Spleen (tissue), 11 donors: ENCODE data around the gene MLF2. TPM values are rescaled to one million over a fixed set of nuclear protein-coding genes. Genes with fewer than 3 reads are reported as not detected.
"Not testable (repeated sequence)": the region's sequence is repeated elsewhere in the genome, so short reads cannot be mapped to it uniquely, and the experiment has no call there.

Experiments used
- DNase-seq: peaks from one replicate; pipeline ENCODE4 v3.0.0-alpha.2; 2020
- H3K27ac ChIP-seq, 8 donors: fragments of 200-600 bp; sonication (generic) in 7 of 8; 1 replicate in 4 of 8; 2 replicates in 4 of 8; pipeline versions ENCODE4 v1.5.0 to v1.8.0; 2016 to 2021; ENCODE audit warnings: inconsistent platforms in 4 of 8, mild to moderate bottlenecking in 4 of 8, moderate library complexity in 1 of 8
- H3K27me3 ChIP-seq, 7 donors: fragments of 200-600 bp; sonication (generic) in 6 of 7; replicated peaks in 1 of 7; 1 replicate in 4 of 7; 2 replicates in 3 of 7; pipeline versions ENCODE4 v1.5.0 to v1.8.0; 2016 to 2021; ENCODE audit warnings: inconsistent platforms in 3 of 7, mild to moderate bottlenecking in 1 of 7
- H3K36me3 ChIP-seq, 6 donors: fragments of 200-600 bp; sonication (generic) in 5 of 6; 1 replicate in 4 of 6; 2 replicates in 2 of 6; pipeline versions ENCODE4 v1.5.0 to v1.8.0; 2016 to 2021; ENCODE audit warnings: inconsistent platforms in 2 of 6
- H3K4me1 ChIP-seq, 6 donors: fragments of 200-600 bp; sonication (generic) in 5 of 6; 1 replicate in 3 of 6; 2 replicates in 3 of 6; pipeline versions ENCODE4 v1.5.0 to v1.8.0; 2016 to 2021; ENCODE audit warnings: inconsistent platforms in 3 of 6
- H3K4me3 ChIP-seq, 8 donors: fragments of 200-600 bp; sonication (generic) in 7 of 8; 1 replicate in 4 of 8; 2 replicates in 4 of 8; pipeline versions ENCODE4 v1.5.0 to v1.8.0; 2016 to 2021; ENCODE audit warnings: inconsistent platforms in 4 of 8, mild to moderate bottlenecking in 4 of 8, moderate library complexity in 2 of 8
- H3K9me3 ChIP-seq, 8 donors: fragments of 200-600 bp; sonication (generic) in 7 of 8; 1 replicate in 4 of 8; 2 replicates in 4 of 8; pipeline versions ENCODE4 v1.5.0 to v1.8.0; 2016 to 2021; ENCODE audit warnings: inconsistent platforms in 4 of 8
- POLR2A ChIP-seq, 3 donors: fragments of 450-650 bp; IDR thresholded peaks; one replicate each; pipeline ENCODE4 v1.5.1; 2017; ENCODE audit warnings: antibody characterized with exemption in 3 of 3, mild to moderate bottlenecking in 1 of 3
- POLR2AphosphoS5 ChIP-seq, 3 donors: sonication (generic); formaldehyde crosslinking; IDR thresholded peaks; one replicate each; pipeline ENCODE4 v1.5.1; 2017; ENCODE audit warnings: antibody characterized with exemption in 3 of 3
- WGBS, 5 donors: extraction: QIAGEN DNeasy Blood & Tissue Kit in 3 of 5; methylation state at CpG; one replicate each; pipeline versions ENCODE4 v1.1.5 to v1.1.7; 2013 to 2018; 5-methylcytosine and 5-hydroxymethylcytosine counted together
- intact Hi-C: fragments of 100-400 bp; cut with DNase I; formaldehyde crosslinking; loops from one replicate; pipeline ENCODE4 v1.15.0; 2023; ENCODE audit warnings: low total_unique reads
- polyA plus RNA-seq, 3 donors: library from polyadenylated mRNA; stranded (reverse); fragments of 200-250 nt; gene quantifications; one replicate each; pipeline ENCODE4 v1.2.1, GENCODE V29; 2013
- total RNA-seq, 7 donors: library from RNA; depleted of rRNA in 3 of 7; stranded (reverse); fragments of >200 nt in 3 of 7; fragmentation: NEBNext Ultra II Directional in 4 of 7; extraction: Animal tissue kit (Norgen Biotek cat#: 25700) in 4 of 7; gene quantifications; one replicate each; pipeline versions ENCODE4 v1.1.0 to v1.2.1, GENCODE V29; 2016 to 2021
- TF ChIP-seq, protein P1 (sequence below), 11 experiments: fragments of 200-600 bp in 7 of 11; fragments of 450-650 bp in 4 of 11; sonication (generic) in 4 of 11; IDR thresholded peaks in 8 of 11; conservative IDR thresholded peaks in 3 of 11; 1 replicate in 7 of 11; 2 replicates in 4 of 11; pipeline versions ENCODE4 v1.4.0 to v1.8.0; 2016 to 2021; ENCODE audit warnings: antibody characterized with exemption in 11 of 11, inconsistent platforms in 4 of 11, mild to moderate bottlenecking in 1 of 11
- donor health status: healthy with polysubstance abuse.
- donor health status: DM: no; HTN: no; CAD: no; lungs with moderate emphysema.
- donor health status: DM: no; HTN: no; CAD: no.
- donor health status: Bipolar disorder and iron deficiency.
- donor health status: healthy.
- donor health status: DM: no; HTN: no; CAD: no.
- donor health status: DM: yes; HTN: yes; CAD: no.

The MLF2 gene
- total and polyA plus RNA-seq, 10 donors: 78.0 to 123 (median 104) TPM

DNA sequence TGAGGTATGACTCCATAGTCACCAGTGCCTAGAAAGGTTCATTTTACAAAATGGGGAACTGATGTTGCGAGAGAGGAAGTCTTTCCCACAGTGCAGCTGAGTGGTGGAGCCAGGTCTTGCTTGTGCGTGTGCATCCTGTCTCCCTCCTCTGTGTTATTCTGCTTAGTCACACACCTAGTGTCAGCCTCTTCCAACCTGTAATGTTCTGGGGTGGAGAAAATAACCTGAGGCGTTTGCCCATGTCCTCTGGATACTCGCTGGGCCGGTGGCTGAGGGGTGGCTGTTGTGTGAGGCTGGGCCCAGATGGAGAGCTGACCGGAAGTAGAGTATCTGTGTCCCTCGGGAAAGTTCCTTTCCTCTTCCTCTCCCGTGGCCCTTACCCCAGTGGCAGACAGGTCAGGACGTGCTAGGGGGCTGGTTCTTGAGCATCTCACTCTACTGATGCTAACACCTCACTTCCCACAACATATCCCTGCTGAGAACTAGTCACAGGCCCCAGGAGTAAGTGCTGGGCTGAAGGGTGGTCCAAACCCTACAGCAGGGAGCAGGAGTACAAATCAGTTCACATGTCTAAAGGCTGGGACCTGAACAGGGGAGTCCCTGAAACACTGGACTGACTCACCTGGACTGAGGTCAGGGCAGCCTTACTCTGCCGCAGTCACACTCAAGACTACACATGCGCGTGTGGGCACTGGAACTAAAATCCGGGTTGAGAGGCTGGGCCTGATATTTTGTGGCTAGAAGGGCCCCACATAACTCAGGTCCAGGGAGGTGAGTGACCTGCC lies 7.0 kb downstream of the MLF2 start:
- peaks cover 0 to 6% (median 0%) of the 10 kb centered on the region in 8 donors for H3K9me3 ChIP-seq
- peaks cover 0 to 50% (median 42%) of the 10 kb centered on the region in 6 donors for H3K36me3 ChIP-seq
- 40 to 47% (median 46%) methylated on average over 13 of the region's 13 CpGs for WGBS, 5 donors
- H3K4me3 ChIP-seq: peak overlapping the region in 1 of 8 donors; percentile 56
- peak in 2 of 3 donors; percentile 54 to 81 for TF ChIP-seq POLR2AphosphoS5 (IDR thresholded peaks at IDR 0.05)
- TF ChIP-seq, protein P1, sequence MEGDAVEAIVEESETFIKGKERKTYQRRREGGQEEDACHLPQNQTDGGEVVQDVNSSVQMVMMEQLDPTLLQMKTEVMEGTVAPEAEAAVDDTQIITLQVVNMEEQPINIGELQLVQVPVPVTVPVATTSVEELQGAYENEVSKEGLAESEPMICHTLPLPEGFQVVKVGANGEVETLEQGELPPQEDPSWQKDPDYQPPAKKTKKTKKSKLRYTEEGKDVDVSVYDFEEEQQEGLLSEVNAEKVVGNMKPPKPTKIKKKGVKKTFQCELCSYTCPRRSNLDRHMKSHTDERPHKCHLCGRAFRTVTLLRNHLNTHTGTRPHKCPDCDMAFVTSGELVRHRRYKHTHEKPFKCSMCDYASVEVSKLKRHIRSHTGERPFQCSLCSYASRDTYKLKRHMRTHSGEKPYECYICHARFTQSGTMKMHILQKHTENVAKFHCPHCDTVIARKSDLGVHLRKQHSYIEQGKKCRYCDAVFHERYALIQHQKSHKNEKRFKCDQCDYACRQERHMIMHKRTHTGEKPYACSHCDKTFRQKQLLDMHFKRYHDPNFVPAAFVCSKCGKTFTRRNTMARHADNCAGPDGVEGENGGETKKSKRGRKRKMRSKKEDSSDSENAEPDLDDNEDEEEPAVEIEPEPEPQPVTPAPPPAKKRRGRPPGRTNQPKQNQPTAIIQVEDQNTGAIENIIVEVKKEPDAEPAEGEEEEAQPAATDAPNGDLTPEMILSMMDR (IDR thresholded peaks at IDR 0.05 in 8 of 11, conservative IDR thresholded peaks at IDR 0.05 in 3 of 11): peak in 1 of 11 experiments; percentile 20
- TF ChIP-seq POLR2A (IDR thresholded peaks at IDR 0.05): no peak
- intact Hi-C loops: no loop called here
- H3K4me1 ChIP-seq: peaks cover 0 to 30% (median 17%) of the 10 kb centered on the region in 6 donors
- H3K27me3 ChIP-seq: no peaks in the 10 kb centered on the region
- H3K27ac ChIP-seq: peak overlapping the region; percentile 20 to 92 (median 84)
- DNase-seq: peak; percentile 79

DNA sequence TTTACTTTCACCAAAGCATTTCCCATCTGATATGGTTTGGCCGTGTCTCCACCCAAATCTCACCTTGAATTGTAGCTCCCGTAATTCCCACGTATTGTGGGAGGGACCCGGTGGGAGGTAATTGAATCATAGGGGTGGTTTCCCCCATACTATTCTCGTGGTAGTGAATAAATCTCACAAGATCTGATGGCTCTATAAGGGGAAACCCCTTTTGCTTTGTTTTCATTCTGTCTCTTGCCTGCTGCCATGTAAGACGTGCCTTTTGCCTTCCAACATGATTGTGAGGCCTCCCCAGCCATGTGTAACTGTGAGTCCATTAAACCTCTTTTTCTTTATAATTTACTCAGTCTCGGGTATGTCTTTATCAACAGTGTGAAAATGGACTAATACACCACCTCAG lies 9.6 kb downstream of the MLF2 start:
- Histone ChIP-seq H3K4me1 (peaks cover 0 to 24% (median 15%) of the 10 kb centered on the region in 6 donors), H3K36me3 (peaks cover 0 to 24% (median 16%) of the 10 kb centered on the region in 6 donors)
- H3K27me3 ChIP-seq, H3K9me3 ChIP-seq, intact Hi-C loops, DNase-seq, H3K27ac ChIP-seq, H3K4me3 ChIP-seq: not testable (repeated sequence)
- WGBS, 5 donors: 67 to 83% (median 70%) methylated on average over 7 of the region's 7 CpGs

DNA sequence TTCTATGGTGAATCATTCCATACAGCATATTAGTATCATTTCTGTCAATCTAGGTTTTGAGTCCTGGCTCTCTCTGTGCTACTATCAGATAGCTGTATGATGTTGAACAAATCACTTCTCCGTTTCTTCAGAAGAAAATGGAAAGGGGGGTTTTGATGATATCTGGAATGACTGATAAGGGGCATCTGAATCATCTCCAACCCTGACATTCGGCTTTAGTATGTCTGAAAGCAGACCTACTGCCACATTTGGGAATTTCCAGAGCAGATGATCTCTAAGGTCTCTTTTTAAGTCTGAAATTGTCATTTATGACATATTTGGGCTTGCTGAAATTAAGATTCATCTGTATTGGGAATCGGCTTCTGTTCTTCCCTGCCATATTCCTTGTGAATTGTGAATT lies 10.1 kb downstream of the MLF2 start:
- H3K9me3 ChIP-seq: peaks cover 0 to 6% (median 0%) of the 10 kb centered on the region in 8 donors
- WGBS, 5 donors: 71 to 80% (median 75%) methylated on average over 3 of the region's 3 CpGs
- H3K4me1 ChIP-seq: peaks cover 0 to 24% (median 15%) of the 10 kb centered on the region in 6 donors
- no peak overlapping the region for H3K4me3 ChIP-seq
- H3K27me3 ChIP-seq: no peaks in the 10 kb centered on the region
- peaks cover 0 to 19% (median 12%) of the 10 kb centered on the region in 6 donors for H3K36me3 ChIP-seq
- TF ChIP-seq, protein P1 (IDR thresholded peaks at IDR 0.05 in 8 of 11, conservative IDR thresholded peaks at IDR 0.05 in 3 of 11): no peak
- TF ChIP-seq POLR2AphosphoS5 (IDR thresholded peaks at IDR 0.05): no peak
- TF ChIP-seq POLR2A (IDR thresholded peaks at IDR 0.05): no peak
- no peak for DNase-seq
- intact Hi-C loops: no loop called here
- no peak overlapping the region for H3K27ac ChIP-seq

DNA sequence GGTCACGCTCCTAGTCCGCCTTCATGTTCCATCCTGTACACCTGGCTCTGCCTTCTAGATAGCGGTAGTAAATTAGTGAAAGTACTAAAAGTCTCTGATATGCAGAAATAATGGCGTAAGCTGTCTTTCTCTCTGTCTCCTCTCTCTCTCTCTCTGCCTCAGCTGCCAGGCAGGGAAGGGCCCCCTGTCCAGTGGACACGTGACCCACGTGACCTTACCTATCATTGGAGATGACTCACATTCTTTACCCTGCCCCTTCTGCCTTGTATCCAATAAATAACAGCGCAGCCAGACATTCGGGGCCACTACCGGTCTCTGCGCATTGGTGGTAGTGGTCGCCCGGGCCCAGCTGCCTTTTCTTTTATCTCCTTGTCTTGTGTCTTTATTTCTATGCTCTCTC lies 10.9 kb downstream of the MLF2 start:
- 78 to 89% (median 88%) methylated on average over 8 to 12 of the region's 12 CpGs for WGBS, 5 donors
- intact Hi-C loops: not testable (repeated sequence)

DNA sequence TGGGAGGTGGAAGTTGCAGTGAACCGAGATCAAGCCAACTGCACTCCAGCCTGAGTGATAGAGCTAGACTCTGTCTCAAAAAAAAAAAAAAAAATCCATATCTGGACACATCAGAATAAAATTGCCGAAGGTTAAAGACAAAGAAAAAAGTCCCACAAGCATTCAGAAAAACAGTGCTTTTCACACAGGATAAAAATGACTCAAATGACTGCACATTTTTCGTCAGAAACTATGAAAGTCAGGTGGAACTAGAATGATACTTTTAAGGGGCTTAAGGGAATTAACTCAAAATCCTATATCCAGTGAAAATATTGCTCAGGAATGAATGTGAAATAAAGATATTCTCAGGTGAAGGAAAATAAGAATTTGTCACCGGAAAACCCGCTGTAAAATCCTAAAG lies 16.2 kb downstream of the MLF2 start:
- H3K9me3 ChIP-seq: no peaks in the 10 kb centered on the region
- no peaks in the 10 kb centered on the region for H3K27me3 ChIP-seq
- H3K4me3 ChIP-seq: no peak overlapping the region
- WGBS, 5 donors: 92 to 96% (median 94%) methylated on average over 5 of the region's 5 CpGs
- H3K4me1 ChIP-seq: peaks cover 0 to 20% (median 9%) of the 10 kb centered on the region in 6 donors
- TF ChIP-seq, protein P1 (IDR thresholded peaks at IDR 0.05 in 8 of 11, conservative IDR thresholded peaks at IDR 0.05 in 3 of 11): no peak
- no peak for TF ChIP-seq POLR2A (IDR thresholded peaks at IDR 0.05)
- no peak for TF ChIP-seq POLR2AphosphoS5 (IDR thresholded peaks at IDR 0.05)
- intact Hi-C loops: no loop called here
- no peak overlapping the region for H3K27ac ChIP-seq
- no peak for DNase-seq
- H3K36me3 ChIP-seq: peaks cover 0 to 35% (median 16%) of the 10 kb centered on the region in 6 donors

More for the DNA sequence above, 10.9 kb downstream of the MLF2 start:
- H3K27ac ChIP-seq, H3K9me3 ChIP-seq, H3K4me3 ChIP-seq, DNase-seq, H3K27me3 ChIP-seq: not testable (repeated sequence)
- H3K4me1 ChIP-seq: peaks cover 0 to 24% (median 15%) of the 10 kb centered on the region in 6 donors
- peaks cover 0 to 12% (median 4%) of the 10 kb centered on the region in 6 donors for H3K36me3 ChIP-seq
